GM12878 (cell line): ENCODE results near the gene HEATR1.

ENCODE experiments used
- CEBPB ChIP-seq, 2 experiments: fragments of 150-350 bp in 1 of 2; IDR thresholded peaks; 2 replicates each; pipeline ENCODE4 v1.6.1; 2012 to 2014; ENCODE audit warnings: low read depth in 2 of 2, low read length in 2 of 2, borderline replicate concordance in 1 of 2, inconsistent platforms in 1 of 2
- POLR2A ChIP-seq: IDR thresholded peaks from 2 replicates; pipeline ENCODE4 v1.6.1; 2011; ENCODE audit warnings: low read depth, mild to moderate bottlenecking, low read length
- POLR2AphosphoS5 ChIP-seq: IDR thresholded peaks from 2 replicates; pipeline ENCODE4 v1.6.1; 2011; ENCODE audit warnings: mild to moderate bottlenecking, low read length, inconsistent platforms

DNA sequence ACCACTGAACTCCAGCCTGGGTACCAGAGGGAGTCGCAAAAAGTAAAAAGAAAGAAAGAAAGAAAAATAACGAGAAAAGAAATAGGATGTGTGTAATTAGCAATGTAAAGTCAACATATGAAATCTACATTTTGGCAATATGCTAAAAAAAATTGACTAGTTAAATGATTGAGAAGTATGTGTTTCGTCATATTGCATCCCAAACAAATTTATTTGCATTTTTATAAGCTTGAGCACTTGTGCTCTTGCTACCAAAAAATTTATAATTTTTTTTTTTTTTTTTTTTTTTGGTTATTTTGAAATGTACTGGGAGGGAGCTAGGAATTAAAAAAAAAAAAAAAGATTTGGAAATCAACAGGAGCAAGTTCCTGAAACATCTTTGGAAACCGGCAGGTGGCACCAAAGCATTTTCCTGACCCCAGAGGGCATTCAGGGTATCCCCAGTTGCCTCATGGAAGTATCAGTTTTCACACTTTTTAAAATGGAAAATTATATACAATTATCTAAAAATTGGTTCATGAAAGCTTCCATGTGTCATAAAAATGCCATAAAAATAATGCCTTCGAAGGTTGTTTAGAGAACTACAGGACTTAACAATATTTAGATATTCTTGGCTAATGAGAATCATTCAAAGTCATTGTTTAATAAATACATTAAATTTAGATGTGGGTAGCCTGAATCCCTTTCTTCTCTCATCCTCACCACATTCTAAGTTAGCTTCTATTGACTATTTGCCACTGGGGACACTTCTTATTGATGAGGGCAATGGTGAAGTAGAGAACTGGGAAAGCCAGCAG is 4.8 kb upstream of the HEATR1 start:
- TF ChIP-seq CEBPB (IDR thresholded peaks at IDR 0.05; ENCODE audit: borderline replicate concordance in 1 of 2, low read depth in 2 of 2, low read length in 2 of 2) (no peak), POLR2A (no peak), POLR2AphosphoS5 (no peak)
